Measurements from ENCODE around the gene TBC1D10A. TPM values are rescaled to one million over a fixed set of nuclear protein-coding genes. Genes with fewer than 3 reads are reported as not detected.
A peak's percentile ranks its signal among the peaks of the same experiment; 100 is the strongest.

Gene TBC1D10A
- total and polyA plus RNA-seq, 8 donors: 4.0 to 19.4 (median 7.6) TPM

DNA sequence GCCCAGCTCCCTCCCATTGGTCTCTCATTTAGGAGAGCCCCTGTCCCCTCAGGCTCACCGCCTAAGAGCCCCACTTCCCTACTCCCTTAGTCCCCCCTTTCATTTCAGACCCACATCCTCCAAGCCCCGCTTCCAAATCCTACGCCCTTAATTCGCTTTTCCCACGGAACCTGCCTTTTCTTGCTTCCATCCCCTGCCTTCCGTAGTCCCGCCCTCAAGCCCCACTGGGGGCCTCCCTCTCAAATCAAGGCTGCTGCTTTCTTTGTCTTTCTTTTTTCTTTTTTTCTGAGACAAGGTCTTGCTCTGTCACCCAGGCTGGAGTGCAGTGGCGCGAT lies 30.5 kb upstream of the TBC1D10A start:
- H3K27ac ChIP-seq: peak overlapping the region in 3 of 4 donors; percentile 92 to 97 (median 97)

GRCh38 chr22:30356449-30357235 lies 29.9 kb upstream of the TBC1D10A start, which contains the start of the genes CCDC157 and SF3A1:
CCDC157 (plus strand) TSS chr22:30357007; CDS start chr22:30366001, 8,994 bp downstream.
SF3A1 (minus strand) TSS chr22:30356894; CDS start chr22:30356792, 102 bp downstream.
- no peaks in the 10 kb centered on the region for H3K27me3 ChIP-seq
- FAIRE-seq: no peak
- H3K9me3 ChIP-seq: no peaks in the 10 kb centered on the region
- peak; percentile 84 to 95 (median 90) for DNase-seq
- H3K27ac ChIP-seq: peak within 1 kb of the TSS; percentile 92 to 97 (median 96)
- peak within 1 kb of the TSS; percentile 49 to 76 (median 68) for H3K4me3 ChIP-seq
- ATAC-seq: peak; percentile 97 to 99 (median 98)
- 0% methylated on average over 87 to 91 of the region's 91 CpGs for WGBS, 2 donors
- intact Hi-C loops (cut with DNase I): no loop called here
- TF ChIP-seq CTCF (IDR thresholded peaks at IDR 0.05): no peak
- H3K4me1 ChIP-seq: peaks cover 0 to 22% (median 10%) of the 10 kb centered on the region in 3 donors
- peaks cover 0 to 13% (median 7%) of the 10 kb centered on the region in 3 donors for H3K36me3 ChIP-seq

More for the DNA sequence above, 30.5 kb upstream of the TBC1D10A start:
- no peak for DNase-seq
- Histone ChIP-seq H3K36me3 (peaks cover 0 to 7% (median 7%) of the 10 kb centered on the region in 3 donors), H3K4me1 (peaks cover 0 to 22% (median 10%) of the 10 kb centered on the region in 3 donors), H3K9me3 (no peaks in the 10 kb centered on the region), H3K27me3 (no peaks in the 10 kb centered on the region), H3K4me3 (peak overlapping the region; percentile 49 to 76 (median 68))
- FAIRE-seq: no peak
- 1 to 2% methylated on average over 9 of the region's 9 CpGs for WGBS, 2 donors
- no peak for TF ChIP-seq CTCF (IDR thresholded peaks at IDR 0.05)
- peak in 3 of 4 donors; percentile 1 to 7 (median 5) for ATAC-seq
- intact Hi-C loops (cut with DNase I): no loop called here

DNA sequence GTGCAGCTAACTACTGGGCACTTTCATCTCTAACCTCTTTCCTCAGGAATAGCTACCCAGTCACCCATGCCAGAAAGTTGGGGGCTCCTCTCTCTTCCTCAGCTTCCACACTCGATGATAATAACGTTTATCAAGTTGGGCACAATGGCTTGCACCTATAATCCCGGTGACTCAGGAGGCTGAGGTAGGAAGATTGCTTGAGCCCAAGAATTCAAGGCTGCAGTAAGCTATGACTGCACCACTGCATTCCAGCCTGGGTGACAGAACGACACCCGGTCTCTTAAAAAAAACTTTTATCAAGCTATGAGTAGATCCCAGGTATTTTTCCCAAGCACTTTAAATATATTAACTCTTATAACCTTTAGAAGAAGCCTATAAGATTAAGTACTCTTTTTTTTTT lies 27.9 kb upstream of the TBC1D10A start:
- ATAC-seq: no peak
- Histone ChIP-seq H3K4me3 (peak overlapping the region in 2 of 4 donors; percentile 68 to 76), H3K36me3 (peaks cover 0 to 28% (median 15%) of the 10 kb centered on the region in 3 donors), H3K9me3 (no peaks in the 10 kb centered on the region), H3K4me1 (peaks cover 0 to 22% (median 10%) of the 10 kb centered on the region in 3 donors), H3K27ac (no peak overlapping the region), H3K27me3 (no peaks in the 10 kb centered on the region)
- DNase-seq: no peak
- intact Hi-C loops (cut with DNase I): no loop called here
- no peak for TF ChIP-seq CTCF (IDR thresholded peaks at IDR 0.05)
- FAIRE-seq: no peak
- WGBS, 2 donors: 18 to 28% methylated on average over 5 of the region's 5 CpGs

DNA sequence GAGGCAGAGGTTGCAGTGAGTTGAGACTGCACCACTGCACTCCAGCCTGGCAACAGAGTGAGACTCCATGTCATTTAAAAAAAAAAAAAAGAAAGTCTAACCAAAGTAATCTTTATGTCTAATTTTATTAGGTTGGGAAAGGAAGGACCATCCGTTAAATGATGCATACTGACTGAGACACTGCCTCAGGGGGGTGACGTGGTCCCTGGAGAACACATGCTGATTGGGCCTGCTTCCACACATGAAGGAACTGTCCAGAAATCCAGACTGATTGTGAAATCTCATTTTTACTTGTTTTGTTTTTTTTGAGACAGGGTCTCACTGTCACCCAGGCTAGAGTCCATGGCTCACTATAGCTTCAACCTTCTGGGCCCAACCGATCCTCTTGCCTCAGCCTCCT lies 24.5 kb upstream of the TBC1D10A start:
- ATAC-seq (no peak), DNase-seq (no peak), FAIRE-seq (no peak)
- Histone ChIP-seq H3K9me3 (no peaks in the 10 kb centered on the region), H3K4me1 (peaks cover 0 to 22% (median 10%) of the 10 kb centered on the region in 3 donors), H3K27me3 (no peaks in the 10 kb centered on the region), H3K36me3 (peaks cover 0 to 35% (median 15%) of the 10 kb centered on the region in 3 donors), H3K27ac (no peak overlapping the region), H3K4me3 (no peak overlapping the region)
- no peak for TF ChIP-seq CTCF (IDR thresholded peaks at IDR 0.05)
- intact Hi-C loops (cut with DNase I): no loop called here
- WGBS, 2 donors: 96% methylated on average over 3 of the region's 3 CpGs

GRCh38 chr22:30348809-30349208 lies 22.1 kb upstream of the TBC1D10A start:
- Histone ChIP-seq H3K27me3 (no peaks in the 10 kb centered on the region), H3K4me3 (no peak overlapping the region), H3K9me3 (no peaks in the 10 kb centered on the region), H3K36me3 (peaks cover 8 to 59% (median 35%) of the 10 kb centered on the region in 3 donors), H3K27ac (no peak overlapping the region), H3K4me1 (peaks cover 0 to 4% (median 0%) of the 10 kb centered on the region in 3 donors)
- intact Hi-C loops (cut with DNase I): no loop called here
- FAIRE-seq (no peak), ATAC-seq (no peak), DNase-seq (no peak)
- no peak for TF ChIP-seq CTCF (IDR thresholded peaks at IDR 0.05)
- WGBS, 2 donors: 90 to 92% methylated on average over 4 of the region's 4 CpGs

All from pancreas (tissue), 10 donors.